NCI-H2029 treated with DMSO at 0.1 percent for 48 hours (cell line): ENCODE data around the gene NUDCD2.
"Not testable (repeated sequence)": the region's sequence is repeated elsewhere in the genome, so short reads cannot be mapped to it uniquely, and the experiment has no call there.

ENCODE experiments used
- DNase-seq: peaks from one replicate; lab custom pipeline; 2025; lab: John Stamatoyannopoulos, UW

The NUDCD2 gene

GRCh38 chr5:163467682-163468081 is 7.8 kb upstream of the NUDCD2 start:
- DNase-seq = no peak

- no peak for DNase-seq
These were observed 3.1 kb upstream of the NUDCD2 start for GRCh38 chr5:163463063-163463435.

GRCh38 chr5:163460562-163461171 is 765 bp upstream of the NUDCD2 start, which contains the start of gene HMMR:
Gene HMMR, plus strand, starts transcription at chr5:163460632. Its CDS starts 61 bp downstream, at chr5:163460693.
- peak; percentile 62 for DNase-seq

- peak; percentile 49 for DNase-seq
These were observed 462 bp downstream of the NUDCD2 start for GRCh38 chr5:163459462-163459818.

GRCh38 chr5:163458778-163459385 is 1.0 kb downstream of the NUDCD2 start:
- DNase-seq = peak; percentile 48

- no peak for DNase-seq
These were observed 3.1 kb downstream of the NUDCD2 start for GRCh38 chr5:163456840-163457239.

GRCh38 chr5:163456029-163456589 is 3.8 kb downstream of the NUDCD2 start:
- no peak for DNase-seq

GRCh38 chr5:163455406-163455805 is 4.5 kb downstream of the NUDCD2 start:
- DNase-seq = not testable (repeated sequence)

GRCh38 chr5:163453705-163454104 is 6.2 kb downstream of the NUDCD2 start:
- no peak for DNase-seq

- DNase-seq = no peak
These were observed 8.4 kb downstream of the NUDCD2 start for GRCh38 chr5:163451489-163451888.

- no peak for DNase-seq
These were observed 11.4 kb downstream of the NUDCD2 start for GRCh38 chr5:163448491-163448890.

- DNase-seq = no peak
These were observed 12.0 kb downstream of the NUDCD2 start for GRCh38 chr5:163447875-163448274.

- DNase-seq = no peak
These were observed 12.7 kb downstream of the NUDCD2 start for GRCh38 chr5:163447191-163447590.

GRCh38 chr5:163445345-163445744 is 14.6 kb downstream of the NUDCD2 start:
- DNase-seq = no peak

- DNase-seq = no peak
These were observed 15.4 kb downstream of the NUDCD2 start for GRCh38 chr5:163444526-163444925.

- no peak for DNase-seq
These were observed 18.9 kb downstream of the NUDCD2 start for GRCh38 chr5:163440954-163441353.

- DNase-seq = no peak
These were observed 20.8 kb downstream of the NUDCD2 start for GRCh38 chr5:163439092-163439425.

GRCh38 chr5:163437309-163438182 is 22.4 kb downstream of the NUDCD2 start, which contains the start of gene CCNG1:
Gene CCNG1, plus strand, starts transcription at chr5:163437595. Its CDS starts 1,662 bp downstream, at chr5:163439257.
- peak; percentile 90 for DNase-seq

GRCh38 chr5:163437011-163437308 is 22.9 kb downstream of the NUDCD2 start:
- DNase-seq = no peak

GRCh38 chr5:163436515-163436914 is 23.4 kb downstream of the NUDCD2 start:
- no peak for DNase-seq

- no peak for DNase-seq
These were observed 25.5 kb downstream of the NUDCD2 start for GRCh38 chr5:163434401-163434866.

GRCh38 chr5:163433271-163433670 is 26.6 kb downstream of the NUDCD2 start:
- DNase-seq = no peak

- no peak for DNase-seq
These were observed 27.4 kb downstream of the NUDCD2 start for GRCh38 chr5:163432544-163432943.
